Measurements from ENCODE around the gene SORBS1.

- TF ChIP-seq GATA2 (IDR thresholded peaks at IDR 0.05; ENCODE audit: low read depth, low read length) (no peak), GATA3 (IDR thresholded peaks at IDR 0.05; ENCODE audit: low read depth, low read length) (no peak)
Measured at GRCh38 chr10:95319239-95319638, 241.9 kb downstream of the SORBS1 start.

Data from SH-SY5Y (cell line).